HL-60/S4 (cell line): ENCODE measurements around the gene ATP6V1F.

Source experiments
- in situ Hi-C: fragments of 300-500 bp; cut with MboI; formaldehyde crosslinking; loops from 2 replicates; pipeline ENCODE4 v1.14.3; 2022; ENCODE audit warnings: low sequenced_read_pairs

Gene ATP6V1F

DNA sequence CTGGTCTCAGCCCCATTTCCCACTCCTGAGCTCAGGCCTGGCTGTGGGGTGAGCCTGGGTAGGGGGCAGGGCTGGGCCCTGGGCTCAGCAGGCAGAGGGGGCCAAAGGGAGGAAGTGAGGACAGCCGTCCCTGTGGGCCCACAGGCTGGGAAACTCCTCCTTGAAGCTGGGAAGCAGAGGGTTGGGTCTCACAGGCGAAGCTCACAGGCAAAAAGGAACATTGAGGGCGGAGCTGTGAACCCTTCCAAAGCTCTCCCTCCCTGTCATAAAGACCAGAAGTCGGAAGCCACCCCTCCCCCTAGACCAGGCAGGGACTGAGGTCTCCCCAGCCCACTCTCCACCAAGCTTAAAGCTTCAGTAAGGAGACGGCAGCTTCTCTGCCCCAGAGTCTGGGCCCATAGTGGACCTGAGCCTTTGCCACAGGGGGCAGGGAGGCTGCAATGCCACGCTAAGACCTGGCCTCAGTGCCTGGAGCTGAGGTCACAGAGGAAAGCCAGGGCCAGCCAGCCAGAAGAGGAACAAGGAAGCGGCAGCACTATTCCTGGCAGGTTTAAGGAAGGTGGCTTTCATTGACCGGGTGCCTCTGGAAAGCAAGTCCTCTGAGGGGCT, 48.9 kb downstream of the ATP6V1F start:
- in situ Hi-C loops = loop anchor here (25.0 kb wide), 1 partner anchor 176 kb away; no protein-coding TSS in a partner anchor

DNA sequence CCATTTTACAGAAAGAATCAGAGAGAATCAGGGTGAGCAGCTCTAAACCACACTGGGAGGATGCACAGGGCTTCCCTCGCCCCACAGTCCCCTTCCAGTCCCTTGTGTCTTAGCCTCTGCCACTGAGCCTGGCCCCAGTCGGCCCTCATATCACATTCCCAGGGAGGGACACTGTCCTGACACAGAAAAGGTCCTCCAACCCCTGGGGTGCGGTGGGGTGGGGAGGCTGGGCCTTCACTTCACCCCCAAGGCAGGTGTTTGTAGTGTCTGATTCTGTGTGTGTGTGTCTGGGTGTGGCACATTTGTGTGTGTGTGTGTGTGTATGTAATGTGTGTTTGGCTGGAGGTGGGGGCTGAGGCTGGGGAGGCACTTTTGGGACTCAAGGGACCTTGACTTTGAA, 49.6 kb downstream of the ATP6V1F start:
- in situ Hi-C loops = loop anchor here (25.0 kb wide), 1 partner anchor 175 kb away; no protein-coding TSS in a partner anchor

DNA sequence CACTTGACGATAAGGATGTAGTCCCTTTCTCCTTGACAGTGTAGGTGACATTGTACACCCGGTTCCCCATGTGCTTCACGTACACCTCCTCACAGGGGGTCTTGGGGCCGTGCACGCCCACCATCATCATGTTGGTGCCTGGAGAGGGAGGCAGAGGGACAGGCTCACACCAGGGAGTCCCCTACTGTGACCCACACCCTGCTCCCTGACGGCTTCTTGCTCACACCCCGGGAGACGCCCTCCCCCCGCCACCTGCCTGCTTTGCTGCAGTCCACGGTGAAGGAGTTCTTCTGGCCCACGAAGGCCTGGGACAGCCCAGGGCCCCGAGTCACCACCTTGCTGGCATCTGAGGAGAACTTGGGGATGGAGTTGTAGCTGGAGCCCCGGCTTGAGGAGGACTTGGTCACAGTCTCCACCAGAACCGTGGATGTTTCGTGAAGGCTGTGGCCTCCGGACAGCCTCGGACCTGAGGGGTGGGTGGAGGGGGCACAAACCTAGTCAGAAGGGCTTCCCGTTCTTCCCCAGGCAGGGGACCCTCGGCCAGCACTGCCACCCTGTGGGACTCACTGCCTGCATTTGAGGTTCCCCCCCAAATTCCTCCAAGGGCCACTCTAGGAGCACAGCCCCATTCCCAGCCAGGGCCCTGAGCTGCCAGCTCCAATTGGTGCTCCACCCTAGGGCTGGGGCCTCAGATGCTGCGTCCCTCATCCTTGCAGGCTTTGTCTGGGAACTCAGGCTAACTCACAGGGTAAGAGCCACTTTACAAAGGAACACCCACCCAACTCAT, 50.2 kb downstream of the ATP6V1F start:
- in situ Hi-C loops = loop anchor here (25.0 kb wide), 1 partner anchor 174 kb away; no protein-coding TSS in a partner anchor

DNA sequence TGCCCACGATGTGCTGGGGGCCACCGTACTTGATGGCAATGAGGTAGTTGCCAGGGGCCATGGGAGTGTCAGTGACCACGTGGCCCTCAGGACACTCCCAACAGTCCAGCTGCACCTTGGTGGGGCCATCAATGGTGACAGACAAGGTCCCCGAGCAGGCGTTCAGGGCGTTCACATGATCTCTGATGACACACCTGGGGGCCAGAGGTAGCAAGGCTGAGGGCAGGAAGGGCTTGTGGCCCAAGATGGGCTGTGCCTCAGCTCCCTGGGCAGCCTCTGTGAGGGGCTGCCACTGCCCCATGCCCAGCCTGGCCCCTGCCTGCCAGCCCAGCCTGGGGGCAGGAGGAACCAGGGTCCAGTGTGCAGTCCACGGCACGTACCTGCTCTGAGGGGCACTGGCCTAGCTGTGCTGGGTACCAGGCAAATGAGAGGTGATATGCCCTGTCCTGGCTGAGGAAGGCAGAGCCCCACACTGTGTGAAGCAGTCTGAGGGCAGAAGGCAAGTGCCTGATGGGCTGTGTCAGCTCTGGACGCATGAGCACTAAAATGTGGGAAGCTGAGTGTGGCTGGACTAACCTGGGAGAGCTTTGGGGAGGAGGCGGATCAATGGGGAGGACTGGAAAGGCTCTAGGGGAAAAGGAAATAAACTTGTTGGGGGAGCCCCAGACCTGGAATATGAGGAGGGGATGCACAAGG, 51.4 kb downstream of the ATP6V1F start:
- in situ Hi-C loops = loop anchor here (25.0 kb wide), 1 partner anchor 173 kb away; no protein-coding TSS in a partner anchor

DNA sequence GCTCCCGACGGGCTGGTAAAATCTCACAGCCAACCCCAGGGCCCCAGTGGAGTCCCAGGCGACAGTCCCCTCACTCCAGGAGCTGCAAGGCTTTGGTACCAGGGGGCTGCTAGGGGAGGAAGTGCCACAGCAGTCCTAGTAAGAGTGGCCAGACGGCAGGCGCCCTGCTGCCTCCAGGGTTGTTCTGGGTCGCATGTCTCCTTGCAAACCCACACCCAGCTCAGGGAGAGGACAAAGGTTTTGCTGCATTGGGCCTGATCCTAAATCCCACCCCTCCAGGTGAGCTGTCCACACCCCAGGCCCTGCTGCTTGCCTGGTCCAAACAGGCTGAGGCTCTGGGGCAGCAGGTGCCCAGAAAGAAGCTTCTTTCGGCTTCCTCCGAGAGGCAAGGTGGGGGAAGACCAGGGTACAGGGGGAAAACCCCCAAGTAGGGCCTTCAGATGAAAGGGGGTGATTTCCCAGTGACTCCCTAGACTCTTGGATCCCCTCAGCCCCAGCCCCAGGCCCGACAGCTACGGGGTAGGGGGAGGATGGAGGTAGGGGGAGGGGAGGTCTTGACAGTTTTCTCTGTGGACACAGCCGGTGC, 52.0 kb downstream of the ATP6V1F start:
- in situ Hi-C loops = loop anchor here (25.0 kb wide), 1 partner anchor 173 kb away; no protein-coding TSS in a partner anchor

DNA sequence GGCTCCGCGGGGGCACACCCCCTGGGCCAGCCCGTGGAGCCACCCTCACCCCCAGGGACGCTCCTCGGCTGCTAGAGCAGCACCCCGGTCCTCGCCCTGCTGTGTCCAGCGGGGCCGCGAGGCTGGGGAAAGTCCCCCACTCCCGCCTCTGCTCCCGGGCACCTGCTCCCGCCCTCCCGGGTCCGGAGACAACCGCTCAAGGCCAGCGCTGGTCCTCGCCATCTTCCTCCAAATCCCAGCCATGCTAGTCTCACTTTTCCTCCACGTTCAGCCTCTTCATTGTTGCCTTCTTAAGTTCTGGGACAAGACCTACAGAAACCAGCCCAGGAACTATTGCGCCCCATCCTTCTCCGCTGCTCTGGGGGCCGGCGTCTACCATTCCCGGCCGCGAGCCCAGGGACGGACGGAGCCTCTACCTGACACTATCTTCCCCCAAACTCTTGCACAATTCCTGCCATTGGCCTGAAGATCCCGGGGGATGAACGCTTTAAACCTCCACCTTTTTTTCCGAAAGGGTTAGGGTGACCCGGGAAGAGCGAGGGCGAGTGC, 52.7 kb downstream of the ATP6V1F start:
- in situ Hi-C loops = loop anchor here (25.0 kb wide), 1 partner anchor 172 kb away; no protein-coding TSS in a partner anchor
